Pulmonary artery endothelial cell (primary cell): Measurements from ENCODE around the gene HOXA10. TPM values are rescaled to one million over a fixed set of nuclear protein-coding genes. Genes with fewer than 3 reads are reported as not detected.
A peak's percentile ranks its signal among the peaks of the same experiment; 100 is the strongest.

Experiments
- DNase-seq: peaks from one replicate; pipeline ENCODE4 v3.0.0-alpha.2; 2011; ENCODE audit warnings: low read depth, low spot score
- total RNA-seq: library from RNA; depleted of rRNA; stranded (reverse); fragments of >200 nt; gene quantifications from 2 replicates; pipeline ENCODE4 v1.2.3, GENCODE V29; 2014

Gene HOXA10
- total RNA-seq, 1 donor from 2014 or later = 0.07 TPM

DNA sequence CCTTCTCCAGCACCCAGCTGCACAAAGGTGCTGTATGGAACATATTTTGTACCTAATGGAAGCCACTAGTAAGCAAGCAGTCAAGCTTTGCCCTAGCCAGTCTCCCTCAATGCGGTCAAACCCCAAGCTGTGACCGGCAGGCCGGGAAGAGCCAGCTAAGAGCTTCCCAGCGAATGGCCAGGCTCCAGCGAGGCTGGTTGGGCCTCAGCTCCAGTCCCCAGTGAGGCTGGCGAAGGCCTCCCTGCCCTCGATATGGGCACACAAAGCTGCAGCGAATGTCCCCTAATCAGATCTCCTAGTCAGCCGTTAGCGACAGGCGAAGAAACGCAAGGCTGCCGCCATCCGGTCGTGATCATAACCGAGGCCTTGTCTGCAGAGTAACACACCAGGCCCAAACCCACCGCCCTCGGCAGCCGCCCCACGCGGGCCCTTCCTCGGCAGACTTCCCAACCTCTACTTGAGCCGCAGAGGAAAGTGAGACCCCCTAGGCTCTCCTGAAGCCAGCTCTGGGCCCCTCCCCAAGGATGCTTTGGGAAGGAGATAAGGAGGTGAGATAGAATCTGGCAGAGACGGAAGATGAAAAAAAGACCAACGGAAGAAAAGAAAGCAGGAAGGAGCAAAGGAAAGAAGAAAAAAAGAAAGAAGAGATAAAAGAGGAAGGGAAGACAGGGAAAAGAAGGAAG is 5.7 kb downstream of the HOXA10 start:
- DNase-seq = no peak

GRCh38 chr7:27167916-27168264 is 6.2 kb downstream of the HOXA10 start:
- DNase-seq = no peak

DNA sequence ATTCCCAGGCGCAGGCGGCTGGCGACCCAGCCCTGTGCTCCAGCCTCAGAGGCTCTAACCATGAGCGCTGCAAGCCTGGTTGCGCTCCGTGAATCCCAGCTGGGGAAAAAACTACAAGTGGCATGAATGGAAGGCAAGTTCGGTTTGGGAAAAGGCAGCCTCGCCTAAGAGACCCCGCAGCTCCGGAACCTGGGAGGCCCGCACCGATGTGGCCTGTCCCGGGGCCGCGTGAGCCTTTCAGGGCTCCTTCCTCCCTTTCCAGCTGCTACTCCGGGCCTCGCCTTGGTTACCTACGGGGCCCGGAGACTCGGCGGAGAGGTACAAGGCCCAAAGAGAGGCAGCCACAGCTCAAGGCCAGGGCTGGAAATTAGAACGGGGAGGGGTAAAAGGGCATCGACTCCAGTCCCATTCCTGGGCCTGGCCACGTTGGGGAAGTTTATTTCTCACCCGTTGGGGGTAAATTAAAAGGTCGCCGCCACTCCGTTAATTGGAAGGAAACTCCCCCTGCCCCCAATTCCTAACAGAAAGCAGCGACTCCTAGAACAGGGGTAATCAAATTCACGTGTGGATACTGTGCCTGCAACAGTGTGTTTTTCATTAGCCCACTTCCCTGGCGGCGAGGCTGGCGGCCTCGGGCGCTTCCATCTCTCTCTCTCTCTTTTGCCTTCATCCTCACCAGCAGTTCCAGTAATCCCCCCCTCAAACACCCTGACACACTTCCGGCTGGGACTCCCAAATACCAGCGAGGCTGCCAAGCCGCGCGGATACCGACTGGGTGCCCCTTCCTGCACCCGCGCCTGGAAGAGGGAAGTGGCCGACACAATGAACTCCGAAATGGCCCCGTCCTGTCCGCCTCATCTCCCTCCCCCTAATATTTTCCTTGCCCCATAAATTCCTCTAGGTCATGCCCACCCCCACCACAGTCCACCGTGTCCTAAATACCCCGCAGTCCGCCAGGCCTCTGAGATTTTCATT is 7.3 kb downstream of the HOXA10 start:
- no peak for DNase-seq

- DNase-seq = no peak
Measured at GRCh38 chr7:27165996-27166530, 8.1 kb downstream of the HOXA10 start.

DNA sequence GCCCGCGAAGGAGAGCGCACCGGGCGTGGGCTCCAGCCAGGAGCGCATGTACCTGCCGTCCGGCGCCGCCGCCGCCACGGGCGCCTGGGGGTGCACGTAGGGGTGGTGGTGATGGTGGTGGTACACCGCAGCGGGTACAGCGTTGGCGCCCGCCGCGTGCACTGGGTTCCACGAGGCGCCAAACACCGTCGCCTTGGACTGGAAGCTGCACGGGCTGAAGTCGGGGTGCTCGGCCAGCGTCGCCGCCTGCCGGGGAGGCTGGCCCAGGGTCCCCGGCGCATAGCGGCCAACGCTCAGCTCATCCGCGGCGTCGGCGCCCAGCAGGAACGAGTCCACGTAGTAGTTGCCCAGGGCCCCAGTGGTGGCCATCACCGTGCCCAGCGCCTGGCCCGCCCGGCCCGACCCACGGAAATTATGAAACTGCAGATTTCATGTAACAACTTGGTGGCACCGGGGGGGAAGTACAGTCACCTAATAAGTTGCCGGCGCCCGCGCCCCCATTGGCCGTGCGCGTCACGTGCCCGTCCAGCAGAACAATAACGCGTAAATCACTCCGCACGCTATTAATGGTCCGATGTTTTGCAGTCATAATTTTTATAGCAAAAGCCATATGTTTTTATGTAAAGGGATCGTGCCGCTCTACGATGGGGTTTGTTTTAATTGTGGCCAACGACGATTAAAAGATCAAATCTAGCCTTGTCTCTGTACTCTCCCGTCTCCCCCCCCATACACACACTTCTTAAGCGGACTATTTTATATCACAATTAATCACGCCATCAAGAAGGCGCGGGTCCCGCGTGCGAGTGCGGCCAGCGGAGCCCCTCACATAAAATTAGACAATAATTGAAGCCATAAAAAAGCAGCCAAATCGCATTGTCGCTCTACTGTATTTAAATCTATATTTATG is 8.8 kb downstream of the HOXA10 start, which contains the start of gene HOXA9:
HOXA9 (minus strand) TSS at position 449 of the 907 bp plus-strand sequence; CDS start at position 369, 80 bp downstream.
- DNase-seq = peak; percentile 27

DNA sequence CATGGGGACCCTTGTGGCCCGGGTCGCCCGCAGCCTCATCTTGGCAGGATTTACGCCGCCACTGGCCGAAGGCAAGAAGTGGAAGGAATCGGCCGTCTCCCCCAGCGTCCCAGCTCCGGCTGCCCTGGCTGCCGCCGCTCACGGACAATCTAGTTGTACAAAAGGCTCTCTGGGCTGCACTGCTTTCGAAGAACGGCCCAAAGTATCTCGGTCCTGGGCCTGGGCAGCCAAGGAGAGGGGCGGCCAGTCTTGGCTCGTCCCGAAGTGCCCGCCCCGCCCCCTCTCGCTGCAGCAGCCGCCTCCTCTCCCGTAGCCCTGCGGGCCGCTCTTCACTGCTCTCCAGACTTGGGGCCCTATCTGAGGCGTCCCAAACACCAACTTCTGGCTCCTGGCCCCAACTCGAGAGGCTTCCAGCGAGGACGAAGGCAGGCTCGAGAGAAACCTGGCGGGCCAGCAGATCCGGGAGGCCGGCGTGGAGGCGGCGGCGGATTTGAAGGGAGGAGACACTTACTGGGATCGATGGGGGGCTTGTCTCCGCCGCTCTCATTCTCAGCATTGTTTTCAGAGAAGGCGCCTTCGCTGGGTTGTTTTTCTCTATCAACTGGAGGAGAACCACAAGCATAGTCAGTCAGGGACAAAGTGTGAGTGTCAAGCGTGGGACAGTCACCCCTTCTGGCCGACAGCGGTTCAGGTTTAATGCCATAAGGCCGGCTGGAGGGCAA is 9.6 kb downstream of the HOXA10 start:
- no peak for DNase-seq

GRCh38 chr7:27164045-27164366 is 10.1 kb downstream of the HOXA10 start:
- DNase-seq = no peak

DNA sequence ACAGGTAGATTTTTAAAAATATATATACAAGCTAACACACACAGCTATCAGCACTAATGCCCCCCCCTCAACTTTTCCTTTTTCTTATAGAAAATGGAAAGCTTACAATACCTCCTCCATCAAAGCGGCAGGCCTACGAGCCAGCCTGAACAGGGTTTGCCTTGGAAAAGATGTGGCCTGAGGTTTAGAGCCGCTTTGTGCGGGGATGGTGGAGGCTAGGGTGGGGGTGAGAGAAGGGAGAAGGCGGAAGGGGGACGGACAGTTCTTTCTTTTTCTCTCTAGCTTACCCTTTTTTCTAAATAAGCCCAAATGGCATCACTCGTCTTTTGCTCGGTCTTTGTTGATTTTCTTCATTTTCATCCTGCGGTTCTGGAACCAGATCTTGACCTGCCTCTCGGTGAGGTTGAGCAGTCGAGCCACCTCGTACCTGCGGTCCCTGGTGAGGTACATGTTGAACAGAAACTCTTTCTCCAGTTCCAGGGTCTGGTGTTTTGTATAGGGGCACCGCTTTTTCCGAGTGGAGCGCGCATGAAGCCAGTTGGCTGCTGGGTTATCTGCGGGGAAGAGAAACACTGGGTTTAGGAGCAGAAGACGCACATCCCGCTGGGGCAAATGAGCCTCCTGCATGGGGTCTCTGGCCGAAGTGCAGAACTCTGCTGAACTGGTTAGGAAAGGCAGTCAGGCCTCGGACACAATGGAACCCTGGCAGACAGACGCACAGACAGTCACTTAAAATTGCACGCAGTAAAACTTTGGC is 10.7 kb downstream of the HOXA10 start:
- no peak for DNase-seq

GRCh38 chr7:27162561-27163287 is 11.4 kb downstream of the HOXA10 start:
- DNase-seq = no peak

GRCh38 chr7:27161721-27162560 is 12.2 kb downstream of the HOXA10 start:
- no peak for DNase-seq

GRCh38 chr7:27161214-27161720 is 12.9 kb downstream of the HOXA10 start:
- DNase-seq = no peak

DNA sequence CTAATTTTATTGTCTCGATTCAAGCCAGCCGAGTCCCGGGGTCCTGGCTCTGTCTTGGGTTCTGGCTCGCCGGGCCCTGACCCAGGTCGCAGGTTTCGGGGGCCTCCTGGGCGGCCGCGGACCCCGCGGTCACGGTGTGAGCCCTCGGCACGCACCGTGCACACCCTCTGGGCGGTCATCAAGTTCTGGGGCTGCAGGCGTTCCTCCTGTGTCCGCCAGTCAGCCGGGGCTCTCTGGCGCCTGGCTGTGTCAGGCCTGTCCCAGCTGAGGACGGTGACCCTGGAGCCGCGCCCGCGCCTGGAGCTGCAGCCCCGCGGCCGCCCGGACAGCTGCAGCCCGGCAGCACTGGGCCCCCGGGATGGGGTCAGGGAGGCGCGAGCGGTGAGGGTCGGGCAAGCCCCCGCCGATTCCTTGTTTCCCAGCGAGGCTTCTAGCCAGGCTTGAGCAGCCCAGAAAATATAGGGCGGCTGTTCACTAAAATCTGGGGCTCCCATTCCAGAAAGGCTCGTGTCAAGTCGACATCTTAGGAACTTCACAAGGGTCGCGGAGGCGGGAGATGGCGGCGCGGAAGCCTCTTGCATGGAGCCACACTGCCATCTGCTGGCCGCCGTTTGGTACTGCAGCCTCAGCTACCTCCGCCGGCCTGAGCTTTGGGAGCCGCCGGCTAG is 13.4 kb downstream of the HOXA10 start:
- DNase-seq = peak; percentile 57

- DNase-seq = no peak
Measured at GRCh38 chr7:27160145-27160545, 14.0 kb downstream of the HOXA10 start.

DNA sequence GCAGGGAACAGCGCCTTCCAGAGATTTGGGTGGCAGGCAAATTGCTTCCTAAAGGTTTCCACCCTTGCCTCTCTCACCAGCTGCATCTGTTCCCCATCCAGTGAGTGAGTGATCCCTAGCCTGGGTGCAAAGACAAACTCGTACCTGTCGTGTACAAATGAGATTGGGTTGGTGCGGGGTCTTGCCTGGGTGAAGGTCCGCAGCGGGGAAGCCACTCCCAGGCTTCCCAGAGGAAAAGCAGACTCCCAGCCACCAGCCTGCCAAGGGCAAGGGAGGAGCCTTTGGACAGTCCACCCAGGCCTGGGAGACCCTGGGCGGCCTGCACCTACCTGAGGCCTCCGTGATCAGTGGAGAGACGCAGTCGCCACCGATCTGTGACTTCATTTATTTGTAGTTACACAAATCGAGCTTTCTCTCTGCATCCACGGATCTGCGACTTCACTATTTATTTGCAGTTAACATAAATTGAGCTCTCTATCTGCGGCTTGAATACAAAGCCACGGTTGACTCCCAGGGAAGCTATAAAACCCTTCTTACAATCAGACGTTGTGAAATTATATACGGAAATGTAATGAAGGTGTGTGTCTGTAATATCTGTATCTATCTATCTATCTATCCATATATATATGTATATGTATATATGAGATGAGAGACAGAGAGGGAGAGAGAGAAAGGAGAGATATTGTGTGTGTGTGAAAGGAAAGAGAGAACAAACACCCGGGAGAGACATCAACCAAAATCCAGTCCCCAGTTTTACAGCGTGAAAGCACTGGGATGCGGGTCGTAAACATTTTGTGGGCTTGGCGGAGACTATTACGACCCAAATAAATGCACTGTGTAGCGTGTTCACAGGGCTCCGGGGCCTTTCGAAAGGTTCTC is 14.6 kb downstream of the HOXA10 start:
- no peak for DNase-seq

DNA sequence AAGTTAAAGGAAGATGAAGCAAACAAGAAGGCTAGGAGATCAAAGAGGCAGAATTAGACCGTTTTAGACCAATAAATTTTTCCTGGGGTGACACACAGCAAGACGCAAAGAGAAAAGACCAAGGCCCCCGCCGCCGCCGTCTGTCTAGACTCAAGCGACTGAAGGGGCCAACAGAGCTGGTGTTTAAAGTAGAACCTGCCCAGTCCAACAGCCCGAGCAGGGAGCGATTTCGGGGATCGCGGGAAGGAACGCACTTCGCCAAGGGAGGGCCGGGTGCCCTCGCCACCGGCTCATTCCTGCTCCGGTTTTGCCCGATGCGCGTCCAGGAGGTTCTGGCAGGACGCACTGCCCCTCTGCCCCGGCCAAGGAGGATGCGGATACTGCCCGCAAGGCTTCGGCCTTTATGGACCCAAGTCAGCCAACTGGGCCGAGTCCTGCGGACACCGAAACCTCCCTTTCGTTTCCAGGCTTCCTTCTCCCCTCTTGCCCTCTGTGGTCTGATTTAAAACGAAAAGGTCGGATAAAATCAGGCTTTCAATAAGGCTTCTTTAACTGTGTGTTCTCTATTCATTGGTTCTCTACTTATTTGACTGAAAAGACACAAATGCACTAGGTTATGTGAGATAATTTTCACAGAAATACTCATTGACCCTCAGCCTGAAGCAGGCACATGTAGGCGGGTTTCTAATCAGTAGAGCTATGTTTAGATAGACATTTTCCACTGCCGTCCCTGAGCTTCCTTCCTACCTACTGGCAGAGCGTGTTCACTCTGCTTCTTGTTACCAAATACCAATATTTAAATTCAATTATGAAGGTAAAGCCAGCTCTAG is 15.5 kb downstream of the HOXA10 start:
- DNase-seq = no peak
